ENCODE measurements around the gene HOXB1.

DNA sequence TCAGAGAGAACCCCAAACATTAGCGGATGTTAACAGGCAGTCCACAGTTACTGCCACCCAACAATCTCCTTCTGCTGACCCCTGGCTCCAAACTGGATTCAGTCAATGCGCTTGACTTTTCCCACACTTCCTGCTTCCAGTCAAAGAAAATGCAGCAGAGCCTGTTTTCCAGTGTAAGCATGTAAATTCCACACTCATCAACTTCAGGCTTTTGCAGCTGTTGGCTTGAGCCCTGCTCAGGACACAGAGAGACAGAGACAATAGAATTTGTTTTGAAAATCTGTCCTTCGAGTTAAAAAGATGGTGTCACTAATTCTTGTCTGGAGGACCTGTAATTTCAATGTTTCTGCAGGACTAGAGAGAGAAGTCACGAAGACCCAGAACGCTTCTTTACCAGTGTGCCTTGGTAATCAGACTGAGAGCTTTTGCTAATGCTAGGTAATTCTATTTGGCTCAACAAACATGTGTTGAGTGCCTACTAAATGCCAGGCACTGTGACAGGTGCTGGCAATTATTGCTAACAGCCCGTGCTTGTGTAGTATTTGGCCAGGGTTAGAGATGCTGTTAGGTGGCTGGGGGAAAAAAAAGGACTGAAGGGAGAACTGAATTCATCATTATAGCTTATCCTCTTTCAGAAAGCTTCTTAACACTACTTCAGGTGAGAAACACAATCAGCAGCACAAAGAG, 32.5 kb downstream of the HOXB1 start:
- no peak for TF ChIP-seq EZH2 (IDR thresholded peaks at IDR 0.05; ENCODE audit: borderline replicate concordance, low read depth, low read length, severe bottlenecking)
- TF ChIP-seq, protein P1, sequence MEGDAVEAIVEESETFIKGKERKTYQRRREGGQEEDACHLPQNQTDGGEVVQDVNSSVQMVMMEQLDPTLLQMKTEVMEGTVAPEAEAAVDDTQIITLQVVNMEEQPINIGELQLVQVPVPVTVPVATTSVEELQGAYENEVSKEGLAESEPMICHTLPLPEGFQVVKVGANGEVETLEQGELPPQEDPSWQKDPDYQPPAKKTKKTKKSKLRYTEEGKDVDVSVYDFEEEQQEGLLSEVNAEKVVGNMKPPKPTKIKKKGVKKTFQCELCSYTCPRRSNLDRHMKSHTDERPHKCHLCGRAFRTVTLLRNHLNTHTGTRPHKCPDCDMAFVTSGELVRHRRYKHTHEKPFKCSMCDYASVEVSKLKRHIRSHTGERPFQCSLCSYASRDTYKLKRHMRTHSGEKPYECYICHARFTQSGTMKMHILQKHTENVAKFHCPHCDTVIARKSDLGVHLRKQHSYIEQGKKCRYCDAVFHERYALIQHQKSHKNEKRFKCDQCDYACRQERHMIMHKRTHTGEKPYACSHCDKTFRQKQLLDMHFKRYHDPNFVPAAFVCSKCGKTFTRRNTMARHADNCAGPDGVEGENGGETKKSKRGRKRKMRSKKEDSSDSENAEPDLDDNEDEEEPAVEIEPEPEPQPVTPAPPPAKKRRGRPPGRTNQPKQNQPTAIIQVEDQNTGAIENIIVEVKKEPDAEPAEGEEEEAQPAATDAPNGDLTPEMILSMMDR (IDR thresholded peaks at IDR 0.05; ENCODE audit: borderline replicate concordance, extremely low read depth, low read length, poor library complexity, severe bottlenecking) = no peak

All from DND-41 (cell line).